Activated CD4-positive, CD25-positive, alpha-beta regulatory T cell treated with anti-CD3 and anti-CD28 coated beads, Interleukin-2, amount 50 U/mL, for 16 hours (primary cell): ENCODE measurements around the gene NBPF10.
"Not testable (repeated sequence)": the region's sequence is repeated elsewhere in the genome, so short reads cannot be mapped to it uniquely, and the experiment has no call there.

Experiments used
- DNase-seq: peaks from one replicate; pipeline ENCODE4 v3.0.0-alpha.2; 2020; ENCODE audit warnings: low read depth, low spot score

The NBPF10 gene

GRCh38 chr1:146144465-146144864 lies at the start of gene NBPF10:
NBPF10 (minus strand) TSS chr1:146144804; CDS start chr1:146144769, 35 bp downstream.
- DNase-seq, result not testable (repeated sequence)

- not testable (repeated sequence) for DNase-seq
These were observed 29.9 kb upstream of the NBPF10 start for GRCh38 chr1:146174531-146174930.

GRCh38 chr1:146167740-146168139 lies 23.1 kb upstream of the NBPF10 start:
- not testable (repeated sequence) for DNase-seq

- DNase-seq, result not testable (repeated sequence)
These were observed 22.7 kb upstream of the NBPF10 start for GRCh38 chr1:146167273-146167672.
